DND-41 (cell line): ENCODE results near the gene EXT2.

Source experiments
- CTCF ChIP-seq: IDR thresholded peaks from 2 replicates; pipeline ENCODE4 v1.5.1; 2012; ENCODE audit warnings: borderline replicate concordance, low read length, moderate library complexity, mild to moderate bottlenecking; ENCODE audit not compliant: poor library complexity, severe bottlenecking; ENCODE audit errors: extremely low read depth
- EZH2 ChIP-seq: IDR thresholded peaks from 3 replicates; pipeline ENCODE4 v1.6.1; 2012; ENCODE audit warnings: borderline replicate concordance, low read depth, mild to moderate bottlenecking, moderate library complexity, low read length, inconsistent platforms; ENCODE audit not compliant: severe bottlenecking

GRCh38 chr11:44134625-44135024, 39.1 kb downstream of the EXT2 start:
- TF ChIP-seq CTCF (no peak), EZH2 (no peak)
